HG03432 (cell line): ENCODE measurements around the gene COL3A1.

Experiments
- ATAC-seq: cut with Tn5 transposase; IDR thresholded peaks from one replicate; pipeline ENCODE4 v1.9.1; 2021; ENCODE audit warnings: mild to moderate bottlenecking, moderate library complexity; ENCODE audit not compliant: unreplicated experiment

Gene COL3A1

GRCh38 chr2:189014449-189015138, 40.4 kb downstream of the COL3A1 start:
- no peak for ATAC-seq

- ATAC-seq = no peak
Observed at GRCh38 chr2:189015359-189015758, 41.2 kb downstream of the COL3A1 start.

GRCh38 chr2:189016311-189016861, 42.2 kb downstream of the COL3A1 start:
- no peak for ATAC-seq

GRCh38 chr2:189018631-189019030, 44.5 kb downstream of the COL3A1 start:
- no peak for ATAC-seq

- ATAC-seq = no peak
Observed at GRCh38 chr2:189020179-189020578, 46.0 kb downstream of the COL3A1 start.

- ATAC-seq = no peak
Observed at GRCh38 chr2:189022053-189022481, 47.9 kb downstream of the COL3A1 start.

- no peak for ATAC-seq
Observed at GRCh38 chr2:189022492-189022891, 48.3 kb downstream of the COL3A1 start.

- ATAC-seq = peak; percentile 73
Observed at GRCh38 chr2:189024901-189025618, 50.9 kb downstream of the COL3A1 start.

GRCh38 chr2:189037518-189037917, 63.3 kb downstream of the COL3A1 start:
- no peak for ATAC-seq

GRCh38 chr2:189045836-189046235, 71.7 kb downstream of the COL3A1 start:
- ATAC-seq = no peak

GRCh38 chr2:189046320-189046719, 72.1 kb downstream of the COL3A1 start:
- no peak for ATAC-seq

GRCh38 chr2:189047171-189047888, 73.2 kb downstream of the COL3A1 start:
- no peak for ATAC-seq

GRCh38 chr2:189048189-189048588, 74.0 kb downstream of the COL3A1 start:
- no peak for ATAC-seq

GRCh38 chr2:189049709-189050164, 75.6 kb downstream of the COL3A1 start:
- no peak for ATAC-seq

- no peak for ATAC-seq
Observed at GRCh38 chr2:189050165-189050712, 76.1 kb downstream of the COL3A1 start.

- no peak for ATAC-seq
Observed at GRCh38 chr2:189056200-189057106, 82.3 kb downstream of the COL3A1 start.

GRCh38 chr2:189057316-189057715, 83.1 kb downstream of the COL3A1 start:
- no peak for ATAC-seq

- no peak for ATAC-seq
Observed at GRCh38 chr2:189060096-189060642, 86.0 kb downstream of the COL3A1 start.
